GM12878 (cell line): ENCODE measurements around the gene DHX29. TPM values are rescaled to one million over a fixed set of nuclear protein-coding genes. Genes with fewer than 3 reads are reported as not detected.

Source experiments
- ATAC-seq: fragments of 200-7000 bp; cut with Tn5 transposase; 3 replicates; pipeline ENCODE4 v1.9.1; 2020; ENCODE audit warnings: mild to moderate bottlenecking, moderate library complexity
- BruUV-seq: library from RNA; stranded (reverse); fragments of 400-500 nt; replicated peaks from 2 replicates; lab custom pipeline; 2021; lab: Mats Ljungman, UMichigan
- CTCF ChIA-PET: fragments of 300-600 bp; sonication (Branson Sonifier 250); formaldehyde crosslinking; extraction: SDS; loops from one replicate; lab custom pipeline; 2021; ENCODE audit warnings: inconsistent platforms; lab: Yijun Ruan, JAX
- POLR2A ChIA-PET: fragments of 350-600 bp; formaldehyde crosslinking; extraction: SDS; loops from one replicate; lab custom pipeline; 2021; ENCODE audit warnings: inconsistent platforms; lab: Charles Lee
- RAD21 ChIA-PET: fragments of 300-600 bp; sonication (Branson Sonifier 250); formaldehyde crosslinking; loops from one replicate; lab custom pipeline; 2023; ENCODE audit warnings: antibody characterized with exemption; ENCODE audit not compliant: unreplicated experiment; lab: Charles Lee
- SMC1A ChIA-PET: fragments of 300-600 bp; sonication (Branson Sonifier 250); formaldehyde crosslinking; loops from one replicate; lab custom pipeline; 2023; ENCODE audit not compliant: unreplicated experiment, uncharacterized antibody; lab: Charles Lee
- DNase-seq: peaks from one replicate; pipeline ENCODE4 v3.0.0-alpha.2; 2011; ENCODE audit warnings: low read depth, low spot score
- FAIRE-seq: peaks from 3 replicates; lab custom pipeline; 2011; peaks lifted over from hg19 to GRCh38; lab: Jason Lieb, UNC
- H2AFZ ChIP-seq: 2 replicates; pipeline ENCODE4 v1.6.0; 2011; ENCODE audit warnings: low read depth, low read length, control low read depth; ENCODE audit not compliant: control insufficient read depth
- H3K27ac ChIP-seq: 2 replicates; pipeline ENCODE4 v1.5.1; 2011; ENCODE audit warnings: control low read depth; ENCODE audit not compliant: control insufficient read depth, insufficient read depth
- H3K27me3 ChIP-seq, 2 experiments: replicated peaks in 1 of 2; 2 replicates each; pipeline versions ENCODE4 v1.6.0 to v1.6.1; 2011; ENCODE audit warnings: low read length in 1 of 2; ENCODE audit not compliant: control insufficient read depth in 2 of 2, insufficient read depth in 2 of 2
- H3K36me3 ChIP-seq, 2 experiments: 2 replicates each; pipeline ENCODE4 v1.5.1; 2011; ENCODE audit warnings: low read length in 1 of 2; ENCODE audit not compliant: control insufficient read depth in 2 of 2, insufficient read depth in 2 of 2
- H3K4me1 ChIP-seq: 2 replicates; pipeline ENCODE4 v1.6.1; 2011; ENCODE audit warnings: mild to moderate bottlenecking, low read length, moderate library complexity, mixed read lengths; ENCODE audit not compliant: control insufficient read depth, insufficient read depth
- H3K4me2 ChIP-seq: 2 replicates; pipeline ENCODE4 v1.6.0; 2011; ENCODE audit warnings: control low read depth; ENCODE audit not compliant: control insufficient read depth, insufficient read depth
- H3K4me3 ChIP-seq: fragments of 200-600 bp; sonication (generic); 2 replicates; pipeline ENCODE4 v1.5.1; 2016
- H3K79me2 ChIP-seq: 2 replicates; pipeline ENCODE4 v1.6.0; 2011; ENCODE audit warnings: low read length; ENCODE audit not compliant: control insufficient read depth, insufficient read depth
- H3K9ac ChIP-seq: 2 replicates; pipeline ENCODE4 v1.8.0; 2011; ENCODE audit warnings: low read length, control low read depth, mixed read lengths; ENCODE audit not compliant: control insufficient read depth, insufficient read depth
- H3K9me3 ChIP-seq: replicated peaks from 3 replicates; pipeline ENCODE4 v1.5.1; 2011; ENCODE audit warnings: mild to moderate bottlenecking, low read length; ENCODE audit not compliant: control insufficient read depth, insufficient read depth
- H4K20me1 ChIP-seq: 2 replicates; pipeline ENCODE4 v1.6.0; 2011; ENCODE audit not compliant: control insufficient read depth, insufficient read depth
- BCL3 ChIP-seq: IDR thresholded peaks from 2 replicates; pipeline ENCODE4 v1.6.1; 2011; ENCODE audit warnings: borderline replicate concordance, low read depth, mild to moderate bottlenecking, moderate library complexity, low read length; ENCODE audit not compliant: insufficient read depth, poor library complexity, severe bottlenecking
- BCLAF1 ChIP-seq: fragments of 450-650 bp; IDR thresholded peaks from 2 replicates; pipeline ENCODE4 v1.6.1; 2017; ENCODE audit warnings: antibody characterized with exemption, mild to moderate bottlenecking, moderate library complexity
- CTCF ChIP-seq, 3 experiments: IDR thresholded peaks in 2 of 3; conservative IDR thresholded peaks in 1 of 3; 2 replicates each; pipeline ENCODE4 v1.5.1; 2011; ENCODE audit warnings: low read depth in 3 of 3, low read length in 3 of 3, mild to moderate bottlenecking in 3 of 3, control low read depth in 2 of 3, moderate library complexity in 2 of 3, inconsistent platforms in 1 of 3, mixed read lengths in 1 of 3; ENCODE audit not compliant: control insufficient read depth in 2 of 3, insufficient read depth in 1 of 3; ENCODE audit errors: extremely low read depth in 1 of 3
- EED ChIP-seq: sonication (generic); IDR thresholded peaks from 2 replicates; pipeline ENCODE4 v1.6.1; 2016; ENCODE audit warnings: antibody characterized with exemption, low read depth
- EGR1 ChIP-seq, 2 experiments: IDR thresholded peaks; 1 replicate in 1 of 2; 2 replicates in 1 of 2; pipeline ENCODE4 v1.6.1; 2011 to 2012; ENCODE audit warnings: low read depth in 2 of 2, low read length in 2 of 2, borderline replicate concordance in 1 of 2, mild to moderate bottlenecking in 1 of 2, moderate library complexity in 1 of 2
- HDAC6 ChIP-seq: fragments of 200-600 bp; sonication (generic); IDR thresholded peaks from one replicate; pipeline ENCODE4 v1.8.0; 2017; ENCODE audit warnings: antibody characterized with exemption; ENCODE audit not compliant: unreplicated experiment
- IKZF1 ChIP-seq: fragments of 450-650 bp; conservative IDR thresholded peaks from 2 replicates; pipeline ENCODE4 v1.6.1; 2017; ENCODE audit warnings: antibody characterized with exemption, mild to moderate bottlenecking
- IKZF2 ChIP-seq, 2 experiments: fragments of 450-650 bp; IDR thresholded peaks; 2 replicates each; pipeline ENCODE4 v1.6.1; 2017; ENCODE audit warnings: mild to moderate bottlenecking in 2 of 2, moderate library complexity in 2 of 2
- ZBTB33 ChIP-seq: fragments of 450-650 bp; IDR thresholded peaks from 2 replicates; pipeline ENCODE4 v1.6.1; 2017; ENCODE audit warnings: mild to moderate bottlenecking
- ZNF274 ChIP-seq: IDR thresholded peaks from one replicate; pipeline ENCODE4 v1.8.0; 2011; ENCODE audit not compliant: insufficient read length, insufficient read depth
- WGBS: methylation state at CpG from one replicate; pipeline ENCODE4 v1.1.6; 2016; ENCODE audit warnings: low lambda C conversion rate; ENCODE audit not compliant: insufficient replicate concordance, insufficient coverage; ENCODE audit errors: missing lambda C conversion rate; 5-methylcytosine and 5-hydroxymethylcytosine counted together
- in situ Hi-C: fragments of 300-500 bp; cut with MboI; formaldehyde crosslinking; loops from 9 replicates; pipeline ENCODE4 v1.14.3; 2018; ENCODE audit warnings: mixed read lengths
- intact Hi-C: fragments of 100-400 bp; cut with micrococcal nuclease; formaldehyde crosslinking; loops from one replicate; pipeline ENCODE4 v1.14.2; 2022; ENCODE audit not compliant: unreplicated experiment
- polyA plus RNA-seq, 11 experiments: library from polyadenylated mRNA; depleted of rRNA in 4 of 11; unstranded in 6 of 11; stranded (reverse) in 5 of 11; fragments of >200 nt; fragmentation: Nextera tagmentation in 4 of 11; fragmentation: Illumina TruSeq in 1 of 11; extraction: Ambion mirVana in 4 of 11; extraction: Trizol in 1 of 11; gene quantifications; 1 replicate in 1 of 11; 2 replicates in 10 of 11; pipeline versions ENCODE4 v1.2.1 to v1.2.3, GENCODE V29; 2011 to 2016; ENCODE audit warnings: inconsistent platforms in 2 of 11, missing spikeins in 2 of 11, low read depth in 1 of 11
- total RNA-seq, 4 experiments: library from RNA; depleted of rRNA in 3 of 4; stranded (reverse); fragments of >200 nt in 3 of 4; fragmentation: Illumina TruSeq in 1 of 4; extraction: Trizol in 1 of 4; gene quantifications; 2 replicates each; pipeline versions ENCODE4 v1.2.1 to v1.2.3, GENCODE V29; 2013 to 2021

DHX29 gene
- total and polyA plus RNA-seq, 10 of the 15 experiments (the other 5 are each of a cell fraction or from before 2014, with no cell fraction given): 5.3 to 49.1 (median 17.2) TPM

- 5% methylated on average over 56 of the region's 80 CpGs for WGBS
- DNase-seq: no peak
These were observed 80.4 kb downstream of the DHX29 start, which contains the start of gene MCIDAS for GRCh38 chr5:55226934-55227663. Gene MCIDAS (minus strand): TSS chr5:55227315. CDS start chr5:55227138, 177 bp downstream.

More at GRCh38 chr5:55226934-55227663, 80.4 kb downstream of the DHX29 start, which contains the start of gene MCIDAS:
- H3K27ac ChIP-seq: no peak within 1 kb of the TSS
- in situ Hi-C loops (no loop called here), intact Hi-C loops (loop anchor here (5.0 kb wide), 1 partner anchor 465 kb away; no protein-coding TSS in a partner anchor)
- SMC1A ChIA-PET: no interaction called here
- peak within 1 kb of the TSS; percentile 57 for H2AFZ ChIP-seq
- CTCF ChIA-PET: interaction anchor here (1.3 kb wide), 1 partner anchor 8 kb away, joined by 3 read pairs; no protein-coding TSS in a partner anchor
- FAIRE-seq (no peak), ATAC-seq (peak; percentile 70)
- peaks cover 14% of the 10 kb centered on the region for H3K4me1 ChIP-seq
- BruUV-seq: no TSS peak
- TF ChIP-seq CTCF (IDR thresholded peaks at IDR 0.05 in 2 of 3, conservative IDR thresholded peaks at IDR 0.05 in 1 of 3; ENCODE audit: control insufficient read depth in 2 of 3, extremely low read depth in 1 of 3, insufficient read depth in 1 of 3, low read depth in 3 of 3, low read length in 3 of 3) (peak in 2 of 3 experiments; percentile 17 to 18; a peak in 2 of 6 replicates), BCLAF1 (no peak), EGR1 (IDR thresholded peaks at IDR 0.05; ENCODE audit: borderline replicate concordance in 1 of 2, low read depth in 2 of 2, low read length in 2 of 2) (peak in 1 of 2 experiments; percentile 67; a peak in 2 of 3 replicates), EED (peak; percentile 24; the same call in 1 of the 2 replicates), HDAC6 (peak; percentile 60), BCL3 (no peak), IKZF2 (IDR thresholded peaks at IDR 0.05) (no peak), ZBTB33 (no peak), IKZF1 (peak; percentile 51), ZNF274 (no peak)
- H3K9ac ChIP-seq: no peak within 1 kb of the TSS
- POLR2A ChIA-PET: no interaction called here
- H3K36me3 ChIP-seq: no peaks in the 10 kb centered on the region
- H3K79me2 ChIP-seq: no peaks in the 10 kb centered on the region
- peaks cover 38 to 45% of the 10 kb centered on the region in 2 experiments for H3K27me3 ChIP-seq
- H4K20me1 ChIP-seq: no peaks in the 10 kb centered on the region; the same call in 1 of the 2 replicates
- no peaks in the 10 kb centered on the region; the same call in 2 of the 3 replicates for H3K9me3 ChIP-seq
- peak within 1 kb of the TSS; percentile 90 for H3K4me2 ChIP-seq
- RAD21 ChIA-PET: no interaction called here
- peak within 1 kb of the TSS; percentile 26; the same call in 1 of the 2 replicates for H3K4me3 ChIP-seq
